OCI-LY7 (cell line): ENCODE measurements around the gene ANKRD13A. TPM values are rescaled to one million over a fixed set of nuclear protein-coding genes. Genes with fewer than 3 reads are reported as not detected.

Source experiments
- BruUV-seq: library from RNA; stranded (reverse); fragments of 400-500 nt; replicated peaks from 2 replicates; lab custom pipeline; 2021; lab: Mats Ljungman, UMichigan
- CTCF ChIA-PET: fragments of 300-600 bp; sonication (Branson Sonifier 250); formaldehyde crosslinking; loops from one replicate; lab custom pipeline; 2022; ENCODE audit warnings: antibody characterized with exemption; ENCODE audit not compliant: unreplicated experiment; lab: Charles Lee
- POLR2A ChIA-PET: fragments of 300-600 bp; sonication (Branson Sonifier 250); formaldehyde crosslinking; loops from one replicate; lab custom pipeline; 2022; ENCODE audit warnings: antibody characterized with exemption; lab: Charles Lee
- DNase-seq: peaks from one replicate; pipeline ENCODE4 v3.0.0-alpha.2; 2015; ENCODE audit warnings: low spot score
- H2AFZ ChIP-seq: fragments of 200-600 bp; sonication (generic), shearing (Covaris generic); 2 replicates; pipeline ENCODE4 v1.6.1; 2014; ENCODE audit warnings: mild to moderate bottlenecking, antibody characterized with exemption, low read length, moderate library complexity
- H3K27ac ChIP-seq: fragments of 200-600 bp; sonication (generic); 2 replicates; pipeline ENCODE4 v1.5.1; 2014; ENCODE audit warnings: mixed run types, low read depth, mild to moderate bottlenecking, moderate library complexity, low read length, inconsistent platforms; ENCODE audit not compliant: poor library complexity, severe bottlenecking
- H3K36me3 ChIP-seq: fragments of 200-600 bp; sonication (generic); 2 replicates; pipeline ENCODE4 v1.6.1; 2014; ENCODE audit warnings: mild to moderate bottlenecking, antibody characterized with exemption, low read length, moderate library complexity, mixed read lengths; ENCODE audit not compliant: insufficient read depth
- H3K4me1 ChIP-seq: fragments of 200-600 bp; sonication (generic); 2 replicates; pipeline ENCODE4 v1.5.1; 2014; ENCODE audit warnings: mild to moderate bottlenecking, low read length; ENCODE audit not compliant: insufficient read depth, poor library complexity, severe bottlenecking
- H3K4me2 ChIP-seq: fragments of 200-600 bp; sonication (generic); 2 replicates; pipeline ENCODE4 v1.6.1; 2014; ENCODE audit warnings: mild to moderate bottlenecking, low read length
- H3K4me3 ChIP-seq: fragments of 200-600 bp; sonication (generic); 2 replicates; pipeline ENCODE4 v1.5.1; 2014; ENCODE audit warnings: mild to moderate bottlenecking, low read depth, low read length; ENCODE audit not compliant: poor library complexity, severe bottlenecking
- H3K79me2 ChIP-seq: fragments of 200-600 bp; sonication (generic); 2 replicates; pipeline ENCODE4 v1.6.1; 2016; ENCODE audit warnings: low read depth, mild to moderate bottlenecking, low read length, moderate library complexity, mixed read lengths; ENCODE audit not compliant: insufficient read depth
- H3K9me2 ChIP-seq: fragments of 200-600 bp; sonication (generic); 2 replicates; pipeline ENCODE4 v1.6.1; 2016; ENCODE audit warnings: mild to moderate bottlenecking, low read length, mixed read lengths; ENCODE audit not compliant: insufficient read depth
- H3K9me3 ChIP-seq: fragments of 200-600 bp; sonication (generic); 2 replicates; pipeline ENCODE4 v1.6.1; 2014; ENCODE audit warnings: mild to moderate bottlenecking, mixed run types, low read length, mixed read lengths
- H4K20me1 ChIP-seq: fragments of 200-600 bp; sonication (generic); 2 replicates; pipeline ENCODE4 v1.6.1; 2014; ENCODE audit warnings: mild to moderate bottlenecking, antibody characterized with exemption, low read length, moderate library complexity, mixed read lengths; ENCODE audit not compliant: insufficient read depth
- CTCF ChIP-seq: fragments of 200-600 bp; sonication (generic); conservative IDR thresholded peaks from 2 replicates; pipeline ENCODE4 v1.5.1; 2014; ENCODE audit warnings: mild to moderate bottlenecking, antibody characterized with exemption, low read length, moderate library complexity, mixed read lengths
- EZH2phosphoT487 ChIP-seq: fragments of 200-600 bp; sonication (generic); IDR thresholded peaks from 2 replicates; pipeline ENCODE4 v1.6.1; 2018; ENCODE audit warnings: low read depth, borderline replicate concordance, mild to moderate bottlenecking, mixed run types, antibody characterized with exemption, low read length, moderate library complexity, mixed read lengths
- intact Hi-C: fragments of 100-400 bp; cut with micrococcal nuclease; formaldehyde crosslinking; loops from one replicate; pipeline ENCODE4 v1.10.0; 2022; ENCODE audit not compliant: unreplicated experiment
- total RNA-seq, 2 experiments: library from RNA; depleted of rRNA in 1 of 2; stranded (reverse); fragments of >200 nt in 1 of 2; shearing (Covaris generic) in 1 of 2; gene quantifications; 2 replicates each; pipeline ENCODE4 v1.2.3, GENCODE V29; 2014 to 2022

The ANKRD13A gene
- total RNA-seq, 2 experiments from 2014 or later, result 140 to 216 TPM

GRCh38 chr12:109995361-109995685 is 3.9 kb upstream of the ANKRD13A start:
- peaks cover 71% of the 10 kb centered on the region for H3K79me2 ChIP-seq
- peak overlapping the region; percentile 91 for H3K4me2 ChIP-seq
- intact Hi-C loops, result no loop called here
- BruUV-seq, result no TSS peak
- TF ChIP-seq CTCF (no peak), EZH2phosphoT487 (no peak)
- no peaks in the 10 kb centered on the region for H3K9me2 ChIP-seq
- peaks cover 41% of the 10 kb centered on the region for H3K36me3 ChIP-seq
- peak overlapping the region; percentile 80 for H3K4me3 ChIP-seq
- no peak for DNase-seq
- H3K9me3 ChIP-seq, result no peaks in the 10 kb centered on the region
- CTCF ChIA-PET, result no interaction called here
- no peak overlapping the region for H2AFZ ChIP-seq
- peaks cover 22% of the 10 kb centered on the region; the same call in 1 of the 2 replicates for H4K20me1 ChIP-seq
- peak overlapping the region; percentile 92 for H3K27ac ChIP-seq
- H3K4me1 ChIP-seq, result peaks cover 36% of the 10 kb centered on the region
- POLR2A ChIA-PET, result interaction anchor here (0.7 to 2.9 kb wide), 4 partner anchors 9 to 28 kb away, joined by 3 to 15 read pairs (median 8); no protein-coding TSS in a partner anchor

GRCh38 chr12:109995686-109996482 is 3.3 kb upstream of the ANKRD13A start, which contains the start of gene GIT2:
Gene GIT2, minus strand, starts transcription at chr12:109996368. Its CDS starts 144 bp downstream, at chr12:109996224.
- no TSS peak for BruUV-seq
- POLR2A ChIA-PET, result interaction anchor here (1.0 to 1.9 kb wide), 3 partner anchors 9 to 15 kb away, joined by 4 to 14 read pairs (median 5); no protein-coding TSS in a partner anchor

More at GRCh38 chr12:109995686-109996482, 3.3 kb upstream of the ANKRD13A start, which contains the start of gene GIT2:
- peaks cover 37% of the 10 kb centered on the region for H3K4me1 ChIP-seq
- H3K4me3 ChIP-seq, result peak within 1 kb of the TSS; percentile 96
- peaks cover 35% of the 10 kb centered on the region for H3K36me3 ChIP-seq
- peaks cover 71% of the 10 kb centered on the region for H3K79me2 ChIP-seq
- H3K4me2 ChIP-seq, result peak within 1 kb of the TSS; percentile 91
- peak; percentile 35; the same call in 1 of the 2 replicates for TF ChIP-seq CTCF
- no peak for TF ChIP-seq EZH2phosphoT487
- peak within 1 kb of the TSS; percentile 58 for H2AFZ ChIP-seq
- H4K20me1 ChIP-seq, result peaks cover 22% of the 10 kb centered on the region; the same call in 1 of the 2 replicates
- intact Hi-C loops, result loop anchor here (2.0 kb wide), 1 partner anchor 287 kb away; no protein-coding TSS in a partner anchor
- CTCF ChIA-PET, result no interaction called here
- H3K27ac ChIP-seq, result peak within 1 kb of the TSS; percentile 92
- H3K9me2 ChIP-seq, result no peaks in the 10 kb centered on the region
- peak; percentile 99 for DNase-seq
- no peaks in the 10 kb centered on the region for H3K9me3 ChIP-seq
